ENCODE measurements around the gene PTPRK.

DNA sequence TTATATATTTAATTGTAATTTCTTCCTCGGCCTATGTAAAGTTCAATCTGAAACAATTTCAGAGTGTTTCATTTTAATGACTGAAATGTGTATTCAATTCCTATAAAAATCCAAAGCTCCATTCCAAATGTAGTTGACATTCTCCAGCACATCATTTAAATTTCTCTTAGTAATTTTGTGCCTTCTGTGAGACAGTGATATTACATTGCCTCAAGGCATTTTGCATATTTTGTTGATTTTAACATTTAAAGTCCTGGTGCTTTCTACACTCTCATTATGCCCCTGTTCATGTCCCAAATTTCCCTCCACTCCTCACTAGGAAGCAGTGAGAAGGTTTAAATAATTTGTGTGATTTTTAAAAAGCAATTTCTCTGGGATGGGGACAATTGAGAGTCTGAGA is 585.4 kb downstream of the PTPRK start:
- TF ChIP-seq, protein P1, sequence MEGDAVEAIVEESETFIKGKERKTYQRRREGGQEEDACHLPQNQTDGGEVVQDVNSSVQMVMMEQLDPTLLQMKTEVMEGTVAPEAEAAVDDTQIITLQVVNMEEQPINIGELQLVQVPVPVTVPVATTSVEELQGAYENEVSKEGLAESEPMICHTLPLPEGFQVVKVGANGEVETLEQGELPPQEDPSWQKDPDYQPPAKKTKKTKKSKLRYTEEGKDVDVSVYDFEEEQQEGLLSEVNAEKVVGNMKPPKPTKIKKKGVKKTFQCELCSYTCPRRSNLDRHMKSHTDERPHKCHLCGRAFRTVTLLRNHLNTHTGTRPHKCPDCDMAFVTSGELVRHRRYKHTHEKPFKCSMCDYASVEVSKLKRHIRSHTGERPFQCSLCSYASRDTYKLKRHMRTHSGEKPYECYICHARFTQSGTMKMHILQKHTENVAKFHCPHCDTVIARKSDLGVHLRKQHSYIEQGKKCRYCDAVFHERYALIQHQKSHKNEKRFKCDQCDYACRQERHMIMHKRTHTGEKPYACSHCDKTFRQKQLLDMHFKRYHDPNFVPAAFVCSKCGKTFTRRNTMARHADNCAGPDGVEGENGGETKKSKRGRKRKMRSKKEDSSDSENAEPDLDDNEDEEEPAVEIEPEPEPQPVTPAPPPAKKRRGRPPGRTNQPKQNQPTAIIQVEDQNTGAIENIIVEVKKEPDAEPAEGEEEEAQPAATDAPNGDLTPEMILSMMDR (IDR thresholded peaks at IDR 0.05 in 4 of 5, conservative IDR thresholded peaks at IDR 0.05 in 1 of 5) = no peak
- no peak for TF ChIP-seq POLR2A (IDR thresholded peaks at IDR 0.05)
